D721Med (cell line): ENCODE data around the gene BORCS5.

Source experiments
- DNase-seq: peaks from one replicate; pipeline ENCODE4 v3.0.0; 2011; ENCODE audit warnings: low spot score; ENCODE audit not compliant: insufficient read length
- FAIRE-seq: peaks from 2 replicates; lab custom pipeline; 2011; peaks lifted over from hg19 to GRCh38; lab: Jason Lieb, UNC
- CTCF ChIP-seq: IDR thresholded peaks from 2 replicates; pipeline ENCODE4 v1.5.1; 2012; ENCODE audit warnings: mild to moderate bottlenecking, control low read depth; ENCODE audit not compliant: insufficient read depth; ENCODE audit errors: missing control alignments

The BORCS5 gene

GRCh38 chr12:12327802-12328201, 29.1 kb upstream of the BORCS5 start:
- DNase-seq (peak; percentile 55), FAIRE-seq (peak; percentile 66)
- peak; percentile 72 for TF ChIP-seq CTCF

DNA sequence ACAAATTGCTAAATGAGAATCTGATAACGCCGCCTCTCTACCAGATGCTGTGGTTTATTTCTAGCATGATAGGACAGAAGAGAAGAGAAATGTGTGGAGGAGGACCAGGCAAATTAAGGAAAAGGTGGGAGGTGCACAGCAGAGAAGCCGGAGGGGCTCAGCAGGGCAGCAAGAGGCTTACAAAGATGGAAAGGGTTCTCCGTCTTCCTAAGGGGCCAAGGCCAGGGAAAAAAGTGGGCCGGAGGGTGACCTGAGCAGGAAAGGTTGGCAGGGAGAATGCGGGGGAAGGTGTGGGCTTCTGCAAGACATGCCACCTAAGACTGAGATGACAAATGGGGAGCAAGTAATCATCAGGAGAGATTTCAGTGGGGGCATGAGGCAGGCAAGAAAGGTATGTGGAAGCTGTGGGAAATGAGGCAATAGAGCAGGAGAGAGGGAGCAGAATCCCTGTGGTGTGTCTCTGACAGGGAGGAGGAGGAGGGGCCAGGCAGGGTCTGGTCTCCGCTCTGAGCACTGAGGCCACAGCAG, 25.6 kb upstream of the BORCS5 start:
- no peak for TF ChIP-seq CTCF
- FAIRE-seq (no peak), DNase-seq (no peak)

DNA sequence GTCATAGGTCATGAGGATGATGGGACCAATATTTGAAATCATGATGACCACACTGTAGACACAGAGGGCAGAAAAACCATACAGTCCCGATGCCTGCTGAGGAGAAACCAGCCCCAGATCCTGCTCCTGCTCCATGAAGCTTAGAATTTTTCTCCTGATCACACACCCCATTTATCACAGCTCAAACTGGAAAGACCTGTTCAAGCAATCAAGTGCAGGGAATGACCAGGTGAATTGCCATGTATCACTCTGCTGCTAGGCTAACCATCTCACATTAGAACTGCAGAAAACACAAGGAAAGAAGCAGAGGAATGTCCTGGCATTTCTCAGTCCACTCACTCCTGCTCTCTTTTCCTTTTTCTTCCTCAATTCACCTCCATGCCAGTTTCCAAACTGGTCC, 25.0 kb upstream of the BORCS5 start:
- FAIRE-seq: no peak
- no peak for DNase-seq
- TF ChIP-seq CTCF: no peak

GRCh38 chr12:12333407-12334366, 23.2 kb upstream of the BORCS5 start:
- DNase-seq (no peak), FAIRE-seq (no peak)
- TF ChIP-seq CTCF: no peak

DNA sequence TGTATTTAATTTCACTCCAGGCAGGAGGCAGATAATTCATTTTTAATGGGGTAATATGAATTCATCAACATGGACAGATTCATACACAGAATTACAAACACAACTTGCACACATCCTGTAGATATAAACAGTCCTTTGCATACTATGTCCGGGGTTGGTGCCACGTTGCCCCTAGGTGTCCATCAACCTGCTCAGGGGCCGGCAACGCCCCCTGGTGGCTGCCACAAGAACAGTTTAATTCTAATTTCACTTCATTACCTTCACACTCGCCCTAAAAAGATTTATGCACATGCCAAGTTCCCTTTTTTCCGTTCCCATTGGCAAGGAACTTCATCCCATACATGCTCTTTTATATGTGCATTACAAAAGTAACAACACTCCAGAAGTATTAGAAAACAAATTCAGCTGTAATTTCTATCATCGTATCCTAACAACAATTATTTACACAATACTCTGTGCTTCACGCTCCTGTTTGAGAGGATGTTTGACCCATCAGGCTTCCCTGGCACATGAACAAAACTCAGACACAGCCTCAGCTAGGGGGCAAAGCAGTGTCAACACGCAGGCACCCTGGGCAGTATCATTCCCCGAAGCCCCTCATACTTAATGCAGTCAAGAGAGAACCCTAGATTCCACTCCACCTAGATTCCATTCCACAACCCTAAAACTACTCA, 22.4 kb upstream of the BORCS5 start:
- FAIRE-seq (no peak), DNase-seq (no peak)
- TF ChIP-seq CTCF: peak; percentile 83

DNA sequence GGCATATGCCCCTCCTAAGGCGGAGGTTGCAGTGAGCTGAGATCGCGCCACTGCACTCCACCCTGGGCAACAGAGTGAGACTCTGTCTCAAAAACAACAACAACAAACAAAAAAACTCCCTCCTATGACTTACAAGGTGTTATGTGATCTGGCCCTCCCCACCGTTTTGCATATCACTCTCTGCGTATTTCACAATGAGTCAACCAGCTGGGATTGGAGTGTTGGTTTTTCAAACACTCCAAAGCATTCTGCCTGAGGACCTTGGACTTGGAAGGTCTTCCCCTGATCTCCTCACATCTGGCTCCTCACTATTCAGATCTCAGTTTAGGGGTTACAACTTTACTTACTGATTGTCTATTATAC, 20.8 kb upstream of the BORCS5 start:
- DNase-seq (no peak), FAIRE-seq (no peak)

More for the DNA sequence above, 20.8 kb upstream of the BORCS5 start:
- TF ChIP-seq CTCF: no peak
